ENCODE measurements around the gene PLB1. TPM values are rescaled to one million over a fixed set of nuclear protein-coding genes. Genes with fewer than 3 reads are reported as not detected.
A peak's percentile ranks its signal among the peaks of the same experiment; 100 is the strongest.

Gene PLB1
- total and polyA plus RNA-seq, 9 of the 15 experiments (the other 6 are each of a cell fraction or from before 2014, with no cell fraction given): 0.01 to 0.09 (median 0.07) TPM; not detected in 2

- TF ChIP-seq RERE (CRISPR knock-in tag; IDR thresholded peaks at IDR 0.05; ENCODE audit: borderline replicate concordance) (no peak), NR1H2 (CRISPR knock-in tag; IDR thresholded peaks at IDR 0.05) (no peak), MBD2 (IDR thresholded peaks at IDR 0.05; ENCODE audit: borderline replicate concordance, low read depth) (no peak), ZNF696 (CRISPR knock-in tag; conservative IDR thresholded peaks at IDR 0.05) (no peak), RBM22 (IDR thresholded peaks at IDR 0.05; ENCODE audit: low read depth, low read length, poor library complexity, severe bottlenecking) (no peak), SUPT5H (IDR thresholded peaks at IDR 0.05) (no peak), SMAD4 (CRISPR knock-in tag; conservative IDR thresholded peaks at IDR 0.05) (peak; percentile 94), NR2F6 (CRISPR knock-in tag; IDR thresholded peaks at IDR 0.05) (no peak), ASH1L (IDR thresholded peaks at IDR 0.05; ENCODE audit: borderline replicate concordance, low read depth, partially characterized antibody) (no peak), CXXC5 (CRISPR knock-in tag; IDR thresholded peaks at IDR 0.05) (peak; percentile 72), MAZ (CRISPR knock-in tag; conservative IDR thresholded peaks at IDR 0.05 in 1 of 2, IDR thresholded peaks at IDR 0.05 in 1 of 2) (peak; percentile 40 to 42; a peak in 2 of 4 replicates), CHD7 (IDR thresholded peaks at IDR 0.05; ENCODE audit: low read depth, low read length) (no peak)
Observed at GRCh38 chr2:28516950-28517349, 21.1 kb downstream of the PLB1 start (continued).

All from K562 (cell line).